GM12892 (cell line): Measurements from ENCODE around the gene STAG3.

ENCODE experiments used
- POLR2A ChIP-seq: IDR thresholded peaks from 2 replicates; pipeline ENCODE4 v1.6.1; 2011; ENCODE audit warnings: low read depth, low read length, control low read depth
- POLR2AphosphoS5 ChIP-seq: IDR thresholded peaks from 2 replicates; pipeline ENCODE4 v1.6.1; 2011; ENCODE audit warnings: low read depth, low read length, control low read depth

GRCh38 chr7:100171840-100172239, 5.9 kb upstream of the STAG3 start:
- TF ChIP-seq POLR2A (no peak), POLR2AphosphoS5 (no peak)
